BJ (cell line): ENCODE results near the gene UROC1. TPM values are rescaled to one million over a fixed set of nuclear protein-coding genes. Genes with fewer than 3 reads are reported as not detected.

Source experiments
- CTCF ChIA-PET: fragments of 350-600 bp; formaldehyde crosslinking; extraction: SDS; loops from one replicate; lab custom pipeline; 2021; ENCODE audit warnings: antibody characterized with exemption, inconsistent platforms; lab: Yijun Ruan, JAX
- POLR2A ChIA-PET: fragments of 300-600 bp; sonication (Branson Sonifier 250); formaldehyde crosslinking; extraction: SDS; loops from one replicate; lab custom pipeline; 2021; ENCODE audit warnings: antibody characterized with exemption; lab: Charles Lee
- DNase-seq: peaks from one replicate; pipeline ENCODE4 v3.0.0-alpha.2; 2011; ENCODE audit warnings: low read depth
- H3K27me3 ChIP-seq: 2 replicates; pipeline ENCODE4 v1.6.0; 2011; ENCODE audit warnings: low read length; ENCODE audit not compliant: control insufficient read depth, insufficient read depth
- H3K36me3 ChIP-seq: 2 replicates; pipeline ENCODE4 v1.5.1; 2011; ENCODE audit warnings: low read length; ENCODE audit not compliant: control insufficient read depth, insufficient read depth
- H3K4me3 ChIP-seq: 2 replicates; pipeline ENCODE4 v1.5.1; 2011; ENCODE audit warnings: low read depth, mild to moderate bottlenecking, control low read depth, low read length
- polyA plus RNA-seq: library from polyadenylated mRNA; depleted of rRNA; stranded (reverse); fragments of >200 nt; gene quantifications from 2 replicates; pipeline ENCODE4 v1.2.3, GENCODE V29; 2011
- TF ChIP-seq, protein P1 (sequence below): IDR thresholded peaks from 2 replicates; pipeline ENCODE4 v1.5.1; 2011; ENCODE audit warnings: low read depth, mild to moderate bottlenecking, control low read depth, inconsistent platforms, low read length, moderate library complexity; ENCODE audit not compliant: insufficient read depth

UROC1 gene
- polyA plus RNA-seq, 1 experiment, result not detected

DNA sequence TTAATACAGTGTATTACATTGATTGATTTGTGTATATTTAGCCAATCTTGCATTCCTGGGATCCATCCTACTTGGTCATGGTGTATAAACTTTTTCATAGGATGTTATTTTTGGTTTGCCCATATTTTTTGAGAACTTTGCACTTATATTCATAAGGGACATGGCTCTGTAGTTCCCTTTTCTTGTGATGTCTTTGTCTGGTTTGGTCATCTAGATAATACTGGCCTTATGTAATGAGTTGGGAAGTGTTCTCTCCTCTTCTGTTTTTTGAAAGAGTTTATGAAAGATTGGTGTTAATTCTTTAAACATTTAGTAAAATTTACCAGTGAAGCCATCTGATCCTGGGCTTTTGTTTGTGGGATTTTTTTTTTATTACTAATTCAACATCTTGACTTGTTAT, 15.9 kb upstream of the UROC1 start:
- no peaks in the 10 kb centered on the region for H3K36me3 ChIP-seq
- H3K4me3 ChIP-seq, result no peak overlapping the region
- no peak for DNase-seq
- ChIA-PET CTCF (no interaction called here), POLR2A (no interaction called here)
- TF ChIP-seq, protein P1, sequence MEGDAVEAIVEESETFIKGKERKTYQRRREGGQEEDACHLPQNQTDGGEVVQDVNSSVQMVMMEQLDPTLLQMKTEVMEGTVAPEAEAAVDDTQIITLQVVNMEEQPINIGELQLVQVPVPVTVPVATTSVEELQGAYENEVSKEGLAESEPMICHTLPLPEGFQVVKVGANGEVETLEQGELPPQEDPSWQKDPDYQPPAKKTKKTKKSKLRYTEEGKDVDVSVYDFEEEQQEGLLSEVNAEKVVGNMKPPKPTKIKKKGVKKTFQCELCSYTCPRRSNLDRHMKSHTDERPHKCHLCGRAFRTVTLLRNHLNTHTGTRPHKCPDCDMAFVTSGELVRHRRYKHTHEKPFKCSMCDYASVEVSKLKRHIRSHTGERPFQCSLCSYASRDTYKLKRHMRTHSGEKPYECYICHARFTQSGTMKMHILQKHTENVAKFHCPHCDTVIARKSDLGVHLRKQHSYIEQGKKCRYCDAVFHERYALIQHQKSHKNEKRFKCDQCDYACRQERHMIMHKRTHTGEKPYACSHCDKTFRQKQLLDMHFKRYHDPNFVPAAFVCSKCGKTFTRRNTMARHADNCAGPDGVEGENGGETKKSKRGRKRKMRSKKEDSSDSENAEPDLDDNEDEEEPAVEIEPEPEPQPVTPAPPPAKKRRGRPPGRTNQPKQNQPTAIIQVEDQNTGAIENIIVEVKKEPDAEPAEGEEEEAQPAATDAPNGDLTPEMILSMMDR, result no peak
- peaks cover 15% of the 10 kb centered on the region for H3K27me3 ChIP-seq

DNA sequence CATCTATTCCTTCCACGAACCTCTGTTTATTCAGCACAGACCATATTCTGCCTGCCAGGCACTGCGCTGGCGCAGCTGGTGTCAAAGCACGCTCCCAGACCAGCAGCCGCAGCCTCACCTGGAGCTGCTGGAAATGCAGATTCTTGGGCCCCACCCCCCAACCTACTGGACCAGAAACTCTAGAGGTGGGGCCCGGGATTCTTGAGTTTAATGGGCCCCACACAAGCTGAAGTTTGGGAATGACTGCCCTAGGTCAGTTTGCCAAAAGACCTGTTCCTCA, 13.4 kb upstream of the UROC1 start:
- Histone ChIP-seq H3K4me3 (no peak overlapping the region), H3K36me3 (no peaks in the 10 kb centered on the region), H3K27me3 (peaks cover 13% of the 10 kb centered on the region)
- TF ChIP-seq, protein P1, result no peak
- ChIA-PET POLR2A (no interaction called here), CTCF (interaction anchor here (1.0 kb wide), 1 partner anchor 8 kb away, joined by 5 read pairs; no protein-coding TSS in a partner anchor)
- no peak for DNase-seq

GRCh38 chr3:126530171-126531050, 12.8 kb upstream of the UROC1 start:
- DNase-seq, result no peak
- no peak overlapping the region for H3K4me3 ChIP-seq
- H3K36me3 ChIP-seq, result no peaks in the 10 kb centered on the region
- TF ChIP-seq, protein P1, result no peak
- POLR2A ChIA-PET, result no interaction called here
- CTCF ChIA-PET, result no interaction called here
- peaks cover 11% of the 10 kb centered on the region for H3K27me3 ChIP-seq

DNA sequence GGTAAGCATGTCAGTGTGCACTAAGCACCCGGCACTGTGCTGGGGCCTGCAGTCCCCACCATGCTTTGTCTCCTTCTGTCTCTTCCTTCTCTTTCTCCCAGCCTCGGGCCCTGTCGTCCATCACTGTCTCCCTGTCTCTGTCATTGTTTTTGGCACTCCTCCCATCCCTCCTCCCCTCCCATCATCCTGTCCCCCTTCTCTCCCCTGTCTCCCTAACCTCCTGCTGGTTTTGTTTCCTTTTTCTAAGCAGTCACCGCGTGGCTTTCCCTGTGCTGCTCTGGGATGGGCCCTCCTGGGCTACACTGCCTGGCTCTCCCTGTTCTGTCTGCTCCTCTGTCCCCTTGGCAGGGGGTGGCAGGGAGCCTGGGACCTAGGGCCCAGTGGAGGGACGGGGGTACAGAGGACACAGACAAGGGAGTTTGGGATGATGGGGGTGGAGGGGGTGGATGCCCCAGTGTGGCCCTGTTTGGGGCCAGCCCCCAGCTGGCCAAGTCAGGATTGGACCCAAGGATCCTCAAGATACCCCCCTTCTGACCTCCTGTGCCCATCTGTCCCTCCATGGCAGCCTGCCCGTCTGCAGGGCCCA, 12.1 kb upstream of the UROC1 start:
- TF ChIP-seq, protein P1, result no peak
- POLR2A ChIA-PET, result no interaction called here
- DNase-seq, result no peak

DNA sequence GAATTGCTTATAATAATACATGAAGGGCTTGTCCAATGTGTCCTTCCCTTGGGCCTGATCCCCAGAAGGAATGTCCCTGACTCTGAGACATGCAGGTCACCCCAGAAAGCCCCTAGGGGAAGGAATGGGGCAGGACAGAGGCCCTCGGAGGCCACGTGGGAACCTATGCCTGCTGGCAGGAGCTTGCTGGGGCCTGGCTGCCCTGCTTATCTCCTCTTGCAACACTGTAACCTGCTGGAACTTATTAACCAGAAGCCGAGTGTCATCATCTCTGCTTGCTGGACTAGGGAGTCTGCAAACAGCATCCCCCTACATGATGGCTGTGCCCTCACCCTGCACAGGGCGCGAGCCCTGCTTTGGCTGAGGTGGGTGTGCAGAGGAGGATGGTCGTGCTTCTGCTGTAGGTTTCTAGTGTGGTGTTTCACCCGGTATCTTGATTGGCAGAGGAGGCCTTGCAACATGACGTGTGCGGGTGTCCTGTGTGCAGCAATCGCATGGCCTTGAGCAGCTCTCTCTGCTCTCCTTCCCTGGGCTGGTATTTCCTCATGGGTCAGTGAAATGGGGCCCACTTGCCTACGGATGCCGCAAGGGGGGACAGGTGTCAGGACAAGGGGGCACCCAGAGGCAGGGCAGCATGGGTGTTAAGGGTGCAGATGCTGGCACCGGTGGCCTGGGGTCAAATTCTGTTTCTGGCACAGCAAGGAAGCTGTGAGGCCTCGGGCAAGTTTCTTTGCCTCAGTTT, 11.4 kb upstream of the UROC1 start:
- TF ChIP-seq, protein P1, result peak; percentile 32
- DNase-seq, result no peak
- peaks cover 8% of the 10 kb centered on the region for H3K27me3 ChIP-seq
- ChIA-PET CTCF (interaction anchor here (0.6 to 1.5 kb wide), 2 partner anchors 10 to 32 kb away, joined by 3 to 4 read pairs; no protein-coding TSS in a partner anchor), POLR2A (no interaction called here)
- H3K4me3 ChIP-seq, result no peak overlapping the region
- no peaks in the 10 kb centered on the region for H3K36me3 ChIP-seq

More for the DNA sequence above, 12.1 kb upstream of the UROC1 start:
- CTCF ChIA-PET, result interaction anchor here (1.5 kb wide), 1 partner anchor 11 kb away, joined by 3 read pairs; no protein-coding TSS in a partner anchor
- Histone ChIP-seq H3K27me3 (peaks cover 11% of the 10 kb centered on the region), H3K36me3 (no peaks in the 10 kb centered on the region), H3K4me3 (no peak overlapping the region)
